Right cardiac atrium (tissue), 5 donors: ENCODE measurements around the gene ADGRG6. TPM values are rescaled to one million over a fixed set of nuclear protein-coding genes. Genes with fewer than 3 reads are reported as not detected.

Source experiments
- ATAC-seq, 2 donors: fragments of 200-7000 bp; cut with Tn5 transposase; one replicate each; pipeline versions ENCODE4 v1.8.0 to v1.9.1; 2020; ENCODE audit warnings: moderate library complexity in 2 of 2, mild to moderate bottlenecking in 1 of 2
- DNase-seq, 3 donors: peaks; one replicate each; pipeline ENCODE4 v3.0.0-alpha.2; 2020
- H3K27ac ChIP-seq: one replicate; pipeline ENCODE4 v1.5.1; 2013; ENCODE audit warnings: mild to moderate bottlenecking, low read length, control low read depth, moderate library complexity
- H3K27me3 ChIP-seq: one replicate; pipeline ENCODE4 v1.6.1; 2013; ENCODE audit not compliant: control insufficient read depth, insufficient read depth
- H3K4me1 ChIP-seq: one replicate; pipeline ENCODE4 v1.6.1; 2013; ENCODE audit warnings: low read length; ENCODE audit not compliant: control insufficient read depth, insufficient read depth
- H3K4me3 ChIP-seq: one replicate; pipeline ENCODE4 v1.5.1; 2013; ENCODE audit warnings: low read length, control low read depth
- H3K9me3 ChIP-seq: one replicate; pipeline ENCODE4 v1.6.1; 2013; ENCODE audit warnings: low read length; ENCODE audit not compliant: control insufficient read depth
- WGBS: extraction: QIAGEN DNeasy Blood & Tissue Kit; methylation state at CpG from one replicate; pipeline ENCODE4 v1.1.7; 2013; 5-methylcytosine and 5-hydroxymethylcytosine counted together
- intact Hi-C, 4 donors: fragments of 100-400 bp; cut with DNase I; formaldehyde crosslinking; loops; one replicate each; pipeline versions ENCODE4 v1.11.0 to v1.14.0; 2022 to 2023
- polyA plus RNA-seq: library from polyadenylated mRNA; stranded (reverse); fragments of 200-250 nt; gene quantifications from one replicate; pipeline ENCODE4 v1.2.3, GENCODE V29; 2013
- total RNA-seq, 4 donors: library from RNA; stranded (reverse); fragmentation: NEBNext Ultra II Directional; extraction: Animal tissue kit (Norgen Biotek cat#: 25700); gene quantifications; one replicate each; pipeline ENCODE4 v1.2.1, GENCODE V29; 2021
- donor health status: healthy with polysubstance abuse.
- donor health status: DM: no; HTN: yes; CAD: no.
- donor health status: DM: no; HTN: no; CAD: no.
- donor health status: DM: no; HTN: yes; CAD: no; lungs with severe emphysema.
- donor health status: DM: yes; HTN: yes; CAD: no.

The ADGRG6 gene
- total and polyA plus RNA-seq, 5 donors, result 4.1 to 23.9 (median 15.6) TPM

DNA sequence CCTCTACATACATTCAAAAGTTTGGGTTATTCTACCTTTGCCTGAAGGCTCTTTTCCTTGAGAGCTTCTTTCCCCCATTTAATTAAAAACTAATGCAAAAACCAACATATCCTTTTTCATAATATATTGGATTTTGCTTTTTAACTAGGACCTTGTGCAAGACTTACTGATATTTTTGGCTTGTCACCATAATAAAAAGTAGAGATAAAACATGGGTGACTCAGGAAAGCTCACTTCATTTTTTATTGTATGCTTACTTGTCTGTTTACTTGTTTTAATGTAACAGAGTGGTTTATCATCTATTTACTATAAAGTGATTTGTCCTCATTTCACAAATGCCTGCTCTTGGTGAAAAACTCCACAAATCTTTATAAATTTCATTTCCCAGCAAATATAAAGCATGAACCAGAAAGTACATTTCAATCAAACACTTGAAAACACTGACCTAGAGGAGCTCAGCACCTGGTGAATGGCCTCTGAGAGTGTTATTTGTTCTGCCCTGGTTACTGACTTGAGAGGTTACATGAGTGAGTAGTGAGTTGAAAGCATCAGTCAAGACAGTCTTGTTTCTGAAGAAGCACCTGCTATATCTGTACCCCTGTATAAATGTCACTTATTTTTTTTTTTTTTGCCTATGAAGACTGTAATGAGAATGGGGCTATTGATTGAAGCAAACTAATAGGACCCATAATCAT, 20.8 kb downstream of the ADGRG6 start:
- Histone ChIP-seq H3K4me1 (no peaks in the 10 kb centered on the region), H3K27me3 (no peaks in the 10 kb centered on the region), H3K27ac (no peak overlapping the region), H3K4me3 (no peak overlapping the region), H3K9me3 (no peaks in the 10 kb centered on the region)
- DNase-seq (no peak), ATAC-seq (no peak)
- intact Hi-C loops, result no loop called here

DNA sequence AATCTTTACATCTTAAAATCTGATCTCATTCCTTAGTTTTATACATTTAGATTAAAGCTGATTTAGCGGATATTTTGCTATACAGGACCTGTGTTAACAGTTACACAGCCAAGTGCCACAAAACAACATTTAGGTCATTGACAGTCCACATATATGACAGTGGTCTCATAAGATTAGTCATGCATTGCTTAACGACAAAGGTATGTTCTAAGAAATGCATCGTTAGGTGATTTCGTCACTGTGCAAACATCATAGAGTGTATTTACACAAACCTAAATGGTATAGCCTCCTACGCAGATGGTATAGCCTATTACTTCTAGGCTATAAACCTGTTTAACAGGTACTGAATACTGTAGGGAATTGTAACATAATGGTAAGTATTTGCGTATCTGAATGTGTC, 21.6 kb downstream of the ADGRG6 start:
- 93% methylated on average over 6 of the region's 6 CpGs for WGBS

GRCh38 chr6:142324111-142324510, 22.3 kb downstream of the ADGRG6 start:
- intact Hi-C loops, result no loop called here
- Histone ChIP-seq H3K27me3 (no peaks in the 10 kb centered on the region), H3K4me3 (no peak overlapping the region), H3K4me1 (no peaks in the 10 kb centered on the region), H3K27ac (no peak overlapping the region), H3K9me3 (no peaks in the 10 kb centered on the region)
- WGBS, result 96% methylated on average over 1 of the region's 1 CpG
- no peak for ATAC-seq
- no peak for DNase-seq

More for the DNA sequence above, 21.6 kb downstream of the ADGRG6 start:
- intact Hi-C loops, result no loop called here
- H3K4me1 ChIP-seq, result no peaks in the 10 kb centered on the region
- ATAC-seq (no peak), DNase-seq (no peak)
- H3K4me3 ChIP-seq, result no peak overlapping the region
- H3K27me3 ChIP-seq, result no peaks in the 10 kb centered on the region
- no peaks in the 10 kb centered on the region for H3K9me3 ChIP-seq
- no peak overlapping the region for H3K27ac ChIP-seq

DNA sequence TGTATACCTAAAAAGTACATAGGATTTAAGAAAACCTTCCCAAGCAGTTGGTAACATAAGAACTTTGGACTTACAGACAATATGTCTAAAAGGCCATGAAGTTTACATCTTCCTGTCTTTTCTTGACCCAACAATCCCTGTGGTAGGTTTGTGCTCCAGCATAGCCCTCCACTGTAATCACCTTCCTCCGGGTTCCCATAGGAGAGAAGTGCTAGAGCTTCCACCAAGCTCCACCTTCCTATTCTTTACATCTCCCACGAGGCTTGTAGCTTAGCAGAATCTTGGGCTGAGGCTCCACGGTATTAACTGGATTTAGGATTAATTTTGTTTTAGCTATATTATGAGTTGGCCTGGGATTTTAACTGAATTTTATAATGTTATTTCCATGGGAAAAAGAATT, 23.3 kb downstream of the ADGRG6 start:
- Histone ChIP-seq H3K27ac (no peak overlapping the region), H3K27me3 (no peaks in the 10 kb centered on the region), H3K4me3 (no peak overlapping the region), H3K4me1 (no peaks in the 10 kb centered on the region), H3K9me3 (no peaks in the 10 kb centered on the region)
- WGBS, result 78% methylated on average over 3 of the region's 3 CpGs
- DNase-seq, result no peak
- no peak for ATAC-seq
- intact Hi-C loops, result no loop called here

GRCh38 chr6:142326540-142326939, 24.7 kb downstream of the ADGRG6 start:
- intact Hi-C loops, result no loop called here

GRCh38 chr6:142328070-142328469, 26.3 kb downstream of the ADGRG6 start:
- ATAC-seq, result no peak
- H3K4me3 ChIP-seq, result no peak overlapping the region

More at GRCh38 chr6:142326540-142326939, 24.7 kb downstream of the ADGRG6 start:
- ATAC-seq (peak in 1 of 2 donors; percentile 45), DNase-seq (no peak)
- no peaks in the 10 kb centered on the region for H3K4me1 ChIP-seq
- no peaks in the 10 kb centered on the region for H3K27me3 ChIP-seq
- 33% methylated on average over 1 of the region's 1 CpG for WGBS
- H3K9me3 ChIP-seq, result no peaks in the 10 kb centered on the region
- no peak overlapping the region for H3K4me3 ChIP-seq
- H3K27ac ChIP-seq, result no peak overlapping the region

GRCh38 chr6:142329486-142330113, 27.8 kb downstream of the ADGRG6 start:
- Histone ChIP-seq H3K27me3 (no peaks in the 10 kb centered on the region), H3K4me3 (no peak overlapping the region), H3K4me1 (peaks cover 1% of the 10 kb centered on the region), H3K9me3 (no peaks in the 10 kb centered on the region), H3K27ac (no peak overlapping the region)
- WGBS, result 88% methylated on average over 3 of the region's 3 CpGs
- ATAC-seq (no peak), DNase-seq (no peak)
- intact Hi-C loops, result no loop called here

More at GRCh38 chr6:142328070-142328469, 26.3 kb downstream of the ADGRG6 start:
- 84% methylated on average over 2 of the region's 2 CpGs for WGBS
- Histone ChIP-seq H3K9me3 (no peaks in the 10 kb centered on the region), H3K27me3 (no peaks in the 10 kb centered on the region), H3K4me1 (peaks cover 1% of the 10 kb centered on the region), H3K27ac (no peak overlapping the region)
- DNase-seq, result no peak
- intact Hi-C loops, result no loop called here

- Histone ChIP-seq H3K27me3 (no peaks in the 10 kb centered on the region), H3K4me1 (peaks cover 1% of the 10 kb centered on the region), H3K9me3 (no peaks in the 10 kb centered on the region), H3K27ac (no peak overlapping the region), H3K4me3 (no peak overlapping the region)
- WGBS, result 70% methylated on average over 2 of the region's 2 CpGs
- intact Hi-C loops, result no loop called here
- ATAC-seq (no peak), DNase-seq (no peak)
Measured at GRCh38 chr6:142331075-142331551, 29.3 kb downstream of the ADGRG6 start.

GRCh38 chr6:142331601-142332000, 29.8 kb downstream of the ADGRG6 start:
- intact Hi-C loops, result no loop called here
- 81% methylated on average over 3 of the region's 3 CpGs for WGBS
- ATAC-seq (no peak), DNase-seq (no peak)
- Histone ChIP-seq H3K27me3 (no peaks in the 10 kb centered on the region), H3K27ac (no peak overlapping the region), H3K4me1 (peaks cover 1% of the 10 kb centered on the region), H3K9me3 (no peaks in the 10 kb centered on the region), H3K4me3 (no peak overlapping the region)

DNA sequence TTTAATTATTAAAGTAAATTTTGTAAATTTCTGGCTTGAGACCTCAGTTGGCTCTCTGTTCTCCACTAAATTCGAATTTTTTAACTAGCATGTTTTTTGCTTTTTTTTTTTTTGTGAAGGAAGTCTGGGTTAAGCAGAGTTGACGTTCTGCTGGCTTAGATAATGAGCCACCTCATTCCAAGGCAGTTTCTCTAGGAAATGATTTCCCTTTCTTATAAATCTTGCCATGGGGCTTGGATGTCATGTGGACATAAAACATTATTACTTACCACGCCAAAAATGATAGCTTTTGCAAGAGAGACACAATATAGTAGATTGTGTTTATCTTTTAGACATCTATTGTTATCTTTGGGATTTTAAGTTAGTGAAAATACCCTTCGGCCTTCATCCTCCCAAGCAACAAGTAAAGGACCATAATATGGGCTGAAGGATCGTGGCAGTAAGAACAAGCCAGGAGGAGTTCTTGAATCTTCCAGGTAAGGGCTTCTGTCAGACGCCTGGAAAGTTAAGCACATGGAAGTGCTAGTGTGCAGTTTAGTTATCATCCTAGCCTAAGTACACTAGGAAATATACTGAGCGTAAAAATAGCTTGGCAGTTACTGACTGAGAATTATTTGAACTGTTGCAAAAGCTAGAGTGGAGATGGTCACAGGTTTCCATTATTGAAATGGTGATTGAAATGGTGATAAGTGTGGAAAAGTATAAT, 30.7 kb downstream of the ADGRG6 start:
- intact Hi-C loops, result no loop called here
- Histone ChIP-seq H3K27ac (no peak overlapping the region), H3K27me3 (no peaks in the 10 kb centered on the region), H3K4me1 (peaks cover 1% of the 10 kb centered on the region), H3K9me3 (no peaks in the 10 kb centered on the region), H3K4me3 (no peak overlapping the region)
- no peak for DNase-seq
- peak in 1 of 2 donors; percentile 36 for ATAC-seq
- WGBS, result 66% methylated on average over 7 of the region's 7 CpGs

GRCh38 chr6:142333431-142333830, 31.6 kb downstream of the ADGRG6 start:
- Histone ChIP-seq H3K9me3 (no peaks in the 10 kb centered on the region), H3K27ac (no peak overlapping the region), H3K4me1 (peaks cover 1% of the 10 kb centered on the region), H3K27me3 (no peaks in the 10 kb centered on the region), H3K4me3 (no peak overlapping the region)
- DNase-seq, result no peak
- 96% methylated on average over 2 of the region's 2 CpGs for WGBS
- no peak for ATAC-seq
- intact Hi-C loops, result no loop called here
